Ovary (tissue), 1 donor: Measurements from ENCODE around the gene CSTPP1.

Source experiments
- EP300 ChIP-seq: sonication (generic); formaldehyde crosslinking; IDR thresholded peaks from one replicate; pipeline ENCODE4 v1.6.1; 2017; ENCODE audit warnings: antibody characterized with exemption
- POLR2A ChIP-seq: fragments of 450-650 bp; IDR thresholded peaks from one replicate; pipeline ENCODE4 v1.6.1; 2017; ENCODE audit warnings: antibody characterized with exemption, mild to moderate bottlenecking, moderate library complexity

GRCh38 chr11:47186700-47187695 is 250.4 kb downstream of the CSTPP1 start:
- TF ChIP-seq POLR2A (peak; percentile 23), EP300 (no peak)
